ENCODE data around the gene TRIP12.
"Not testable (repeated sequence)": the region's sequence is repeated elsewhere in the genome, so short reads cannot be mapped to it uniquely, and the experiment has no call there.

TRIP12 gene

GRCh38 chr2:229725716-229726574, 195.9 kb downstream of the TRIP12 start:
- Histone ChIP-seq H3K27ac (replicated peaks) (no peak overlapping the region), H3K27me3 (ENCODE audit: insufficient read depth, poor library complexity, severe bottlenecking) (no peaks in the 10 kb centered on the region), H3K4me3 (replicated peaks; ENCODE audit: insufficient read depth, low read length) (no peak overlapping the region)
- no peak for DNase-seq (ENCODE audit: low read depth in 1 of 2, low spot score in 1 of 2)
- no peak for TF ChIP-seq POLR2AphosphoS5 (IDR thresholded peaks at IDR 0.05; ENCODE audit: low read depth)

GRCh38 chr2:229723192-229723591, 198.6 kb downstream of the TRIP12 start:
- H3K27me3 ChIP-seq (ENCODE audit: insufficient read depth, poor library complexity, severe bottlenecking); H3K4me3 ChIP-seq (replicated peaks; ENCODE audit: insufficient read depth, low read length); H3K27ac ChIP-seq (replicated peaks): not testable (repeated sequence)
- peak; percentile 90 for TF ChIP-seq SPI1 (IDR thresholded peaks at IDR 0.05; ENCODE audit: borderline replicate concordance, low read depth)
- peak in 1 of 2 experiments; percentile 49 for DNase-seq (ENCODE audit: low read depth in 1 of 2, low spot score in 1 of 2)

- H3K4me3 ChIP-seq (replicated peaks; ENCODE audit: insufficient read depth, low read length), result no peak overlapping the region
- no peak overlapping the region for H3K27ac ChIP-seq (replicated peaks)
- TF ChIP-seq SPI1 (IDR thresholded peaks at IDR 0.05; ENCODE audit: borderline replicate concordance, low read depth), result no peak
- H3K27me3 ChIP-seq (ENCODE audit: insufficient read depth, poor library complexity, severe bottlenecking), result peaks cover 13% of the 10 kb centered on the region
- DNase-seq (ENCODE audit: low read depth in 1 of 2, low spot score in 1 of 2), result no peak
Observed at GRCh38 chr2:229719926-229720647, 201.7 kb downstream of the TRIP12 start.

DNA sequence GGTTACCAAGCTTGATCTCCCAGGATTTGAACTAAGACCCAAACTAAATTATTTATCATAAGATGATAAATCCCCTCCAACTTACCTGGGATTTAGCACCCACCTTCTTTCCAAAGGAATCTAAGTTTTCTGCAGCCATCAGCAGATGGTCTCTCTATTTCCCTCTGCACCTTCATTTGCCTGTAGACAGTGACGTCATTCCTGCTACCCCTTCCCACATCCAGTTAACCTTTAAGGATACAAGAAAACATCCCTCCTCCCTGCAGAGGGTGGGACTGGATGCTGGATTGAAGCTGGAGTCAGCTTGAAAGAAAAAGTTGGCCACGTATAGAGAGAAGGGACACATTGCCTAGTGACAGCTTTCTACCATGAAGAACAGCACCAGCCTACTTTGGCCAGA, 203.8 kb downstream of the TRIP12 start:
- DNase-seq (ENCODE audit: low read depth in 1 of 2, low spot score in 1 of 2), result no peak
- no peak overlapping the region for H3K27ac ChIP-seq (replicated peaks)
- H3K27me3 ChIP-seq (ENCODE audit: insufficient read depth, poor library complexity, severe bottlenecking), result peaks cover 27% of the 10 kb centered on the region
- TF ChIP-seq CTCF (IDR thresholded peaks at IDR 0.05; ENCODE audit: insufficient read depth, low read length) (no peak), GABPA (IDR thresholded peaks at IDR 0.05; ENCODE audit: low read depth) (no peak), REST (IDR thresholded peaks at IDR 0.05; ENCODE audit: insufficient replicate concordance, low read depth) (no peak), SPI1 (IDR thresholded peaks at IDR 0.05; ENCODE audit: borderline replicate concordance, low read depth) (no peak), POLR2AphosphoS5 (IDR thresholded peaks at IDR 0.05; ENCODE audit: low read depth) (no peak)
- no peak overlapping the region for H3K4me3 ChIP-seq (replicated peaks; ENCODE audit: insufficient read depth, low read length)

DNA sequence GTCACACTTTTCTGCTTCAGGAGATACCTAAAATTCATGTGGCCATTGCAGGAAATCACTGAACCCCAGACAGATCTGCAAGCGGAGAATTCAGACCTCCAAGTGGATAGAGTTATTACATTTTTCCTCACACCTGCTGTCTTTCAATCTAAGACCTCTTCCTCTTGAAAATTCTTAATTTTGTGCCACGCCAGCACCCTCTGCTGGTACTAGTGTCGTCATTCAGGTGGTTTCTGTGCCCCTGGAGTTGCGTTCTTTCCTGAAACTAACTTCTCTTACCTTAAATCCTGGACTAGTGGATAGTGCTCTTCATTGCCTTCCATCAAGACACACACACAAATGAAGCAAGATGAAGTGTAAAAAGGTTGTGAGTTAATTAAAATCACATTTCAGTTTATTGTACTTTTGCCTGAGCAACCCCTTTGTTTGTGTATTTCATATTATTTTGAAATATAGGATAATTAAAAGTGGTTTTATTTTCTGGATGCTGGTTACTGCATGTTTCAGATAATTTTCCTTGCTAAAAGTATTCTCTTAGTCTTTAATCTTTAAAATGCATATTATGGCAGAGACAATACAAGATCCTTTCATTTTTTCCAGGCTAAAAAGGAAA, 205.8 kb downstream of the TRIP12 start:
- no peak overlapping the region for H3K4me3 ChIP-seq (replicated peaks; ENCODE audit: insufficient read depth, low read length)
- peaks cover 43% of the 10 kb centered on the region for H3K27me3 ChIP-seq (ENCODE audit: insufficient read depth, poor library complexity, severe bottlenecking)
- peak in 1 of 2 experiments; percentile 34 for DNase-seq (ENCODE audit: low read depth in 1 of 2, low spot score in 1 of 2)
- H3K27ac ChIP-seq (replicated peaks), result no peak overlapping the region
- TF ChIP-seq POLR2AphosphoS5 (IDR thresholded peaks at IDR 0.05; ENCODE audit: low read depth) (no peak), REST (IDR thresholded peaks at IDR 0.05; ENCODE audit: insufficient replicate concordance, low read depth) (peak; percentile 38), CTCF (IDR thresholded peaks at IDR 0.05; ENCODE audit: insufficient read depth, low read length) (peak; percentile 36)
